Stimulated activated CD4-positive, alpha-beta T cell treated with anti-CD3 and anti-CD28 coated beads, Interleukin-15, amount 100 ng/mL, for 48 hours (primary cell): ENCODE measurements around the gene SNCG.
"Not testable (repeated sequence)": the region's sequence is repeated elsewhere in the genome, so short reads cannot be mapped to it uniquely, and the experiment has no call there.

Experiments used
- DNase-seq, 2 donors: peaks; one replicate each; pipeline ENCODE4 v3.0.0-alpha.2; 2020; ENCODE audit warnings: low read depth in 2 of 2

Gene SNCG

GRCh38 chr10:86958116-86958900 lies at the start of gene SNCG:
Gene SNCG, plus strand, starts transcription at chr10:86958599. Its CDS starts 99 bp downstream, at chr10:86958698.
- no peak for DNase-seq

DNA sequence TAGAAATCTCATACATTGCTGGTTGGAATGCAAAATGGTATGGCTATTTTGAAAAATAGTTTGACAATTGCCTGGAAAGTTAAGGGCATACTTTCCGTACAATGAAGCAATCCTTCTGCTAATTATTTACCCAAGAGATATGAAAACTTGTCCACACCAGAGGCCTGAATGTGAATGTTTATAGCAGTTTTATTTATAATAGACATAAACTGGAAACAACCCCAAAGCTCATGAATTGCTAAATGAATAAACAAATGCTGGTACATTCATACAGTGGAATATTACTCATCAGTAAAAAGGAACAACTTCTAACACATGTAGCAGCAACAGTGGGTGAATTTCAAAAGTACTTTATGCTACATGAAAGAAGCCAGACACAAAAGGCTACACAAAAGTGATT lies 43.7 kb upstream of the SNCG start:
- DNase-seq: no peak

- DNase-seq: no peak
These were observed 40.4 kb upstream of the SNCG start for GRCh38 chr10:86918022-86918471.

DNA sequence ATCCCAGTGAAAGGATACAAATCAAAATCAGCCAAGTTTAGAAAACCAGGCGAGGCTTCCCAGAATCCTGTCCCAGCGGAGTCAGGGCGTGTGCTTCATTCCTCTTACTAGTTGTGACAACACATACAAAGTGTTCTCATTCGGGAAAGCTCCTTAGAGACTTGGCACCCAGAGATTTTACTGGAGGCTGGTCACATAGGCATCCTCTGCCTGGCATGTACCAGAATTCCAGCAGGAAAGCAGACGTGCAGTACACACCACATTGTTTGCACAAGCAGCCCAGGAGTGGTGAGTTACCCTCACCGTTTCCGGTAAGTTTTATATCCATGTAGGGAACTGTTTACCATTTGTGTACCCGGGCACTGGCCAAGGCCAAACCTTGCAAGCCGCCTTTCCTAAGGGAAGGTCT lies 35.8 kb upstream of the SNCG start:
- DNase-seq: no peak

- no peak for DNase-seq
These were observed 28.7 kb upstream of the SNCG start for GRCh38 chr10:86929468-86930380.

DNA sequence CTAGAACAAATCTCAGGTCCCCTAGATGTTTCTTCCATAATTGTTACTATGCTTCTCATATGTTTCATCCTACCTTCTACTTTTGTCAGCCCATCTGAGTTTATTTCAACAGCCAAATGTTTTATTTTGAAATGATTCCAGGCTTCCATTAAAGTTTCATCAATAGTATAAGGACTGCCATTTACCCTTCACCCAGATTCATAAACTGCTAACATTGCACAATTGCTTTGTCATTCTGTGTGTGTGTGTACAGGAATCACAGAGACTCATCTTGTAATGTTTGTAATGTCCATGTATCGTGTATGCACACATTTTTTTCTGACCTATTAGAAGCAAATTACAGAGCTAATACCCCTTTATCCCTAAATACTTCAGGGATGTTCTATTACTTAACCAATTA lies 26.5 kb upstream of the SNCG start:
- no peak for DNase-seq

- no peak for DNase-seq
These were observed 25.7 kb upstream of the SNCG start for GRCh38 chr10:86932674-86933073.

DNA sequence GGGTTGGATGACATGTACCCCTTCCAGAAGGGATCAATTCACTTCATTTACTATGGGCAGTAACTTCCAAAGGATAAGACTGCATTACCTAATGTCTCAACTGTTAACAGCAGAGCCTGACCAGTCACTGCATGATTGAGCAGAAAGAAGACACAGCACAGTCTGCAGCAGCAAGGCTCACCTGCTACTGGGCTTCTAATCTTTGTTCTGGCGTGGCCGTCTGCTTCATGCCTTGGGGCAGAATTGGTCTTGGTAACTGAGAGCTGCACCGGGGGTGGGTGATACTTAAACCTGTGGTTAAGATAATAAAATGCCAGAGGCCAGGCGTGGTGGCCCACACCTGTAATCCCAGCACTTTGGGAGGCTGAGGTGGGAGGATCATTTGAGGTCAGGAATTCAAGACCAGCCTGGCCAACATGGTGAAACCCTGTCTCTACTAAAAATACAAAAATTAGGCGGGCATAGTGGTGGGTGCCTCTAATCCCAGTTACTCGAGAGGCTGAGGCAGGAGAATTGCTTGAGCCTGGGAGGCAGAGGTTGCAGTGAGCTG lies 24.2 kb upstream of the SNCG start:
- DNase-seq: not testable (repeated sequence)

GRCh38 chr10:86936661-86937501 lies 21.5 kb upstream of the SNCG start:
- no peak for DNase-seq

DNA sequence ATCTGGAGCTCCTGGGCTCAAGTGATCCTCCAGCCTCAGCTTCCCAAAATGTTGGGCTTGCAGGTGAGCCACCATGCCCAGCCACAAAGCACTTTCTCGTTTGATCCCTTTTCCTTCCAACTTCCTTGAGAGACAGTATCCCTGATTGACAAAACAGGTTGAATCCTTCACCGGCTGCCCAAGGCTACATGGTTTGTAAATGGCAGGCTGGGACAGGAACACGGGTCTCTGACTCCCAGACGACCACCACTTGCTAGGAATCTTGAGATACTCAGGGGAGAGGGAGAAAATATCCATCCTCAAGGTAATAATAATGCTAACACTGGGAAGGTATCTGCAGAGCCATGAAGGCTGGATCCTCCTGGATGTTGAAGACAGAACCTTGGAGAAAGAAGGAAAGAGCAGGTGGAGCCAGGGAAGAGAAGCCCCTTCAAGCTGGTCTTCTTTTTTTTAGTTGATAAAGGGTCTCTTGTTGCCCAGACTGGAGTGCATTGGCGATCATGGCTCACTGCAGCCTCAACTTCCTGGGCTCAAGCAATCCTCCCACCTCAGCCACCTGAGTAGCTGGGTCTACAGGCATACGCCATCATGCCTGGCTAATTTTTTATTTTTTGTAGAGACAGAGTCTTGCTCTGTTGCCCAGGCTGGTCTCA lies 20.8 kb upstream of the SNCG start:
- no peak for DNase-seq

- DNase-seq: no peak
These were observed 20.1 kb upstream of the SNCG start for GRCh38 chr10:86938260-86938659.

DNA sequence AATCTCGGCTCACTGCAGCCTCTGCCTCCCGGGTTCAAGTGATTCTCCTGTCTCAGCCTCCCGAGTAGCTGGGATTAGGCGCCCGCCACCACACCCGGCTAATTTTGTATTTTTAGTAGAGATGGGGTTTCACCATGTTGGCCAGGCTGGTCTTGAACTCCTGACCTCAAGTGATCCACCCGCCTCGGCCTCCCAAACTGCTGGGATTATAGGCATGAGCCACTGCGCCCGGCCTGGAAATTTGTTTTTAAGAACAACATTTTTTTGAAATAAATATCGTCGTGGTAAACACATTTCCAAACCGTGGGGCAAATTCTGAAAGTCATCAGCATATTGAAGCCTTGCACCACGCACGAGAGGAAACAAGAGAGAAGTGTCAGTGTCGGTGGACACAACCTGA lies 18.3 kb upstream of the SNCG start:
- not testable (repeated sequence) for DNase-seq

DNA sequence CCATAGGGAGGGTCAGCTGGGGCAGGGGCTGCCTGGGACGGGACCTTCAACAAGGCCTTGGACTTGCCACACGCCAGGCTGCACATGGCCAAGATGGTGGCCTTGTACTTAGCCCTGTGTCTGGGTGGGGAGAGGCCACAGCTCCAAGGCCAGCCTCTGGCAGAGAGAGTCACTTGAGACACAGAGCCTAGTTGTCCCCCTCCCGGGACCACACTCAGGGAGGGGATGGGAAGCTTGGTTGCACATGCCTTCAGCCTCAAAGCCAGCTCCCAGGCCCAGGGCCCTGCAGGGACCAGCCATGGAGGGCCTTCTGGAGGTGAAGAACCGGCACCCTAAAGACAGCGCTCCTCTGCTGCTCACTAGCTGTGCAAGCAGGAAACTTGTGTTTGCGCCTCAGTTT lies 17.7 kb upstream of the SNCG start:
- no peak for DNase-seq

- no peak for DNase-seq
These were observed 17.0 kb upstream of the SNCG start for GRCh38 chr10:86941426-86941825.

GRCh38 chr10:86941991-86942421 lies 16.4 kb upstream of the SNCG start:
- no peak for DNase-seq

- no peak for DNase-seq
These were observed 15.7 kb upstream of the SNCG start for GRCh38 chr10:86942441-86943315.

- DNase-seq: no peak
These were observed 14.9 kb upstream of the SNCG start for GRCh38 chr10:86943316-86944030.

DNA sequence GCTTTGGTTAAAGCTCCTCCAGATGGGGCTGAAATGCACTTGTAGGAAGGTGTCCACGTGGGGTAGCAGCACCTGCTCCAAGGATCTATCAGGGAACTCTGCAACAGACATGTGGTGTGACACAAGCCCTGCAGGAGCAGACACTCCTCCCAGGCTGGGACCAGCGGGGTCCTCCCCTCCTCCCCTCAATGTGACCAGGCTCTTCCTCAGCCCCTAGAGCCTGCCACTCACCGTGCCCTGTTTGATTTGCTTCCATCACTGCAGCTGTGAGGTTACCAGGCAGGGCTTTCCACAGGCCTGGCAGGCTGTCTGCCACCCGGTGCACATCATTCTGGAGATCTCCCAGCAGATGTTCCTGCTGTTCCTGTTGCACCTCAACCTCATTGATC lies 14.4 kb upstream of the SNCG start:
- DNase-seq: no peak

DNA sequence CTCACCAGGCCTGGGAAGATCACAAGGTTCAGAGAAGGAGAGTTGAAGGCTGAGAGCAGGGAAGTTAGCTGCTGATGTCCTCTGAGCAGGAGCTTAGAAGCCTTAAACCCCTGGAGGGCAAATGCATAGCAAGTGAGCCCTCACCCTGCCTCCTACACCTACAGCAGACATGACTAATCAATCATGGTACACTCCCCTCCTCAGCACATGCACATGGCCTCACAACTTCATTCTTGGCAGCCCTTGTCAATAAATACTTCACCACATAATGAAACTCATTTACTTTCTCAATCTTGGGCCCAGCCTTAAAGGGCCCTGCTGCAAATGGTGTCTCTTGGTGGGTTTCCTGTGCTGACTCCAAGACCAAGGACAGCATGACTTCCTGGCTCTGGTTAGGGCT lies 13.9 kb upstream of the SNCG start:
- no peak for DNase-seq
